ENCODE results near the gene CNIH3. TPM values are rescaled to one million over a fixed set of nuclear protein-coding genes. Genes with fewer than 3 reads are reported as not detected.

The CNIH3 gene
- total and polyA plus RNA-seq, 10 of the 15 experiments (the other 5 are each of a cell fraction or from before 2014, with no cell fraction given): 0.77 to 5.8 (median 1.8) TPM

DNA sequence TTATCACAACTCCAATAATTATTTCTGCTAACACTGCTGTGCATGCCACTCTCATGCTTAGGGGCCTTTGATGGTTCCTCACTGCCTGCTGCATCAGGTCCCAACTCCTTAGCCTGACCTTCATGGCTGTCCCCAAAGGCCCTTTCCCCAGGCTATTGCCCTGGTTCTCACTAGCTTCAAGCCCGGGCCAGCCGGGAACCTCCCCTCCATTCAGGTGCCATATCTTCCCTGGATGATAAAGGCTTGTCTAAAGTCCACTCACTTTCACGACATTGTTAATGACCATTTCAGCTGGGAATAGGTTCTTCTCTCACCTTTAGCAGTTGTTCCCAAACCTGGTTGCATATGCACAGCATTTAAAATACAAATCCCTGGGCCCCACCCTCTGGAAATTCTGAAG is 95.8 kb downstream of the CNIH3 start:
- ChIA-PET CTCF (interaction anchor here (0.9 to 2.1 kb wide), 4 partner anchors 8 to 140 kb away, joined by 3 to 6 read pairs (median 4); no protein-coding TSS in a partner anchor), RAD21 (ENCODE audit: unreplicated experiment) (interaction anchor here (1.3 kb wide), 1 partner anchor 24 kb away, joined by 3 read pairs; no protein-coding TSS in a partner anchor), SMC1A (ENCODE audit: uncharacterized antibody, unreplicated experiment) (interaction anchor here (1.3 to 1.9 kb wide), 2 partner anchors 10 to 211 kb away, joined by 4 to 13 read pairs; no protein-coding TSS in a partner anchor), POLR2A (interaction anchor here (0.7 to 1.6 kb wide), 2 partner anchors 8 to 107 kb away, joined by 5 read pairs; no protein-coding TSS in a partner anchor)
- no peak overlapping the region for H3K27ac ChIP-seq (ENCODE audit: control insufficient read depth, insufficient read depth)
- FAIRE-seq (no peak), DNase-seq (ENCODE audit: low read depth, low spot score) (no peak), ATAC-seq (no peak)
- H3K9me3 ChIP-seq (replicated peaks; ENCODE audit: control insufficient read depth, insufficient read depth, low read length): no peaks in the 10 kb centered on the region; the same call in 2 of the 3 replicates
- H3K4me1 ChIP-seq (ENCODE audit: control insufficient read depth, insufficient read depth, low read length): no peaks in the 10 kb centered on the region
- WGBS (ENCODE audit: insufficient coverage, insufficient replicate concordance, low lambda C conversion rate, missing lambda C conversion rate): 65% methylated on average over 3 of the region's 3 CpGs
- H2AFZ ChIP-seq (ENCODE audit: control insufficient read depth, low read depth, low read length): no peak overlapping the region
- H3K27me3 ChIP-seq (replicated peaks in 1 of 2; ENCODE audit: control insufficient read depth in 2 of 2, insufficient read depth in 2 of 2, low read length in 1 of 2): no peaks in the 10 kb centered on the region
- no peaks in the 10 kb centered on the region for H4K20me1 ChIP-seq (ENCODE audit: control insufficient read depth, insufficient read depth)
- H3K4me3 ChIP-seq: no peak overlapping the region
- in situ Hi-C loops (cut with MboI): no loop called here
- no TSS peak for BruUV-seq (replicated peaks)
- H3K4me2 ChIP-seq (ENCODE audit: control insufficient read depth, insufficient read depth): no peak overlapping the region
- TF ChIP-seq, protein P1, sequence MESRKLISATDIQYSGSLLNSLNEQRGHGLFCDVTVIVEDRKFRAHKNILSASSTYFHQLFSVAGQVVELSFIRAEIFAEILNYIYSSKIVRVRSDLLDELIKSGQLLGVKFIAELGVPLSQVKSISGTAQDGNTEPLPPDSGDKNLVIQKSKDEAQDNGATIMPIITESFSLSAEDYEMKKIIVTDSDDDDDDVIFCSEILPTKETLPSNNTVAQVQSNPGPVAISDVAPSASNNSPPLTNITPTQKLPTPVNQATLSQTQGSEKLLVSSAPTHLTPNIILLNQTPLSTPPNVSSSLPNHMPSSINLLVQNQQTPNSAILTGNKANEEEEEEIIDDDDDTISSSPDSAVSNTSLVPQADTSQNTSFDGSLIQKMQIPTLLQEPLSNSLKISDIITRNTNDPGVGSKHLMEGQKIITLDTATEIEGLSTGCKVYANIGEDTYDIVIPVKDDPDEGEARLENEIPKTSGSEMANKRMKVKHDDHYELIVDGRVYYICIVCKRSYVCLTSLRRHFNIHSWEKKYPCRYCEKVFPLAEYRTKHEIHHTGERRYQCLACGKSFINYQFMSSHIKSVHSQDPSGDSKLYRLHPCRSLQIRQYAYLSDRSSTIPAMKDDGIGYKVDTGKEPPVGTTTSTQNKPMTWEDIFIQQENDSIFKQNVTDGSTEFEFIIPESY (IDR thresholded peaks at IDR 0.05): no peak
- TF ChIP-seq KLF5 (IDR thresholded peaks at IDR 0.05; ENCODE audit: partially characterized antibody) (no peak), ATF7 (IDR thresholded peaks at IDR 0.05; ENCODE audit: low read depth) (no peak), WRNIP1 (IDR thresholded peaks at IDR 0.05; ENCODE audit: borderline replicate concordance, low read depth, low read length) (no peak), ZNF207 (IDR thresholded peaks at IDR 0.05; ENCODE audit: borderline replicate concordance) (no peak)
- no peak overlapping the region for H3K9ac ChIP-seq (ENCODE audit: control insufficient read depth, insufficient read depth, low read length)
- no peaks in the 10 kb centered on the region for H3K79me2 ChIP-seq (ENCODE audit: control insufficient read depth, insufficient read depth, low read length)
- no peaks in the 10 kb centered on the region for H3K36me3 ChIP-seq (ENCODE audit: control insufficient read depth in 2 of 2, insufficient read depth in 2 of 2, low read length in 1 of 2)
- intact Hi-C loops (cut with micrococcal nuclease; ENCODE audit: unreplicated experiment): no loop called here

All from GM12878 (cell line).